ENCODE data around the gene MYLK. TPM values are rescaled to one million over a fixed set of nuclear protein-coding genes. Genes with fewer than 3 reads are reported as not detected.
"Not testable (repeated sequence)": the region's sequence is repeated elsewhere in the genome, so short reads cannot be mapped to it uniquely, and the experiment has no call there.

MYLK gene
- total and polyA plus RNA-seq, 3 experiments from 2014 or later, result 0.09 to 0.10 TPM; not detected in 1

DNA sequence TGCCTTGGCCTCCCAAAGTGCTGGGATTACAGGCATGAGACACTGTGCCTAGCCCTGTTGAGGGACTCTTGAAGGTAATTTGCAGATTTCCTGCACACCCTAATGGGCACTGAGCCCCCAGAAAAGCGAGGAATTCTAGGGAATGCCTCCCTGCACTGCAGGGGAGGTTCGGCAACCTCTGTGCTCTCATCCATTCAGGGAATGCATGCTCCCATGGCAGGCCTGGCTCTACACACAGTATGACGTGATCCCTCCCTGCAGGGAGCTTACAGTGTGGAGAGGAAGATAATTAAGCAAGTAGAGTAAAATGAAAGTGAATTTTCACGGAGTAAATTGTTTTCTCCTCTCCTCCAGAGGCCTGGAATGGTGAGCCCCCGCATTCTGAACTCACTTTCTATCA is 166.0 kb downstream of the MYLK start:
- Histone ChIP-seq H3K27ac (ENCODE audit: low read depth, low read length) (no peak overlapping the region), H3K4me1 (ENCODE audit: insufficient read depth, low read length) (no peaks in the 10 kb centered on the region), H3K27me3 (ENCODE audit: insufficient read depth, low read length, poor library complexity, severe bottlenecking) (no peaks in the 10 kb centered on the region), H3K4me3 (ENCODE audit: low read length) (no peak overlapping the region), H3K36me3 (ENCODE audit: insufficient read depth, low read length) (no peaks in the 10 kb centered on the region), H3K9me3 (ENCODE audit: low read length) (no peaks in the 10 kb centered on the region)
- H3K9me3 Mint-ChIP-seq, result no peaks in the 10 kb centered on the region
- no peak for DNase-seq
- no peaks in the 10 kb centered on the region for H3K36me3 Mint-ChIP-seq
- ChIA-PET POLR2A (no interaction called here), CTCF (no interaction called here)
- peaks cover 0 to 9% (median 0%) of the 10 kb centered on the region in 3 donors for H3K4me1 Mint-ChIP-seq
- H3K27me3 Mint-ChIP-seq, result peaks cover 0 to 6% of the 10 kb centered on the region in 2 donors
- no peak overlapping the region for H3K27ac Mint-ChIP-seq
- H3K4me3 Mint-ChIP-seq, result no peak overlapping the region

DNA sequence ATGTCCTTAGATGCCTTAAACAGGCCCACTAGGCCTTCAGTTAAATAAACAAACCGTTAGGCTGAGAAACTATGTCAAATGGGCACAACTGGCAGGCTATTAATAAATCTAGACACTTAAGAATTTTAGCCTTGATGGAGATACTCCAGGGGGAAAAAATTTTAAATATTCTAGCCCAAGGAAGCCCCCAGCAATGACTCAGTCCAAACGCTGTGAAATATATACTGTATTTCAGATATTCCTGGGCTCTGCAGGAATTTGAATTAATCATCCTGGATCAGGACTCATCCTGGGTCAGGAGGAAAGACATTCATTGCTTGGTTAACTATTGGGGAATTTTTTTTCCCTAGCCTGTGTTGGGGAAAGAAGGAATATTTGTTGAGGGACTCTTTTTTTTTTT is 166.7 kb downstream of the MYLK start:
- H3K9me3 Mint-ChIP-seq; H3K4me1 Mint-ChIP-seq; H3K27ac Mint-ChIP-seq; H3K4me3 ChIP-seq (ENCODE audit: low read length); H3K27me3 ChIP-seq (ENCODE audit: insufficient read depth, low read length, poor library complexity, severe bottlenecking); H3K36me3 Mint-ChIP-seq; DNase-seq; H3K27ac ChIP-seq (ENCODE audit: low read depth, low read length); H3K4me3 Mint-ChIP-seq; H3K36me3 ChIP-seq (ENCODE audit: insufficient read depth, low read length); POLR2A ChIA-PET; H3K4me1 ChIP-seq (ENCODE audit: insufficient read depth, low read length); H3K27me3 Mint-ChIP-seq; H3K9me3 ChIP-seq (ENCODE audit: low read length): not testable (repeated sequence)
- CTCF ChIA-PET, result interaction anchor here (1.4 kb wide), 1 partner anchor 388 kb away, joined by 3 read pairs; no protein-coding TSS in a partner anchor

DNA sequence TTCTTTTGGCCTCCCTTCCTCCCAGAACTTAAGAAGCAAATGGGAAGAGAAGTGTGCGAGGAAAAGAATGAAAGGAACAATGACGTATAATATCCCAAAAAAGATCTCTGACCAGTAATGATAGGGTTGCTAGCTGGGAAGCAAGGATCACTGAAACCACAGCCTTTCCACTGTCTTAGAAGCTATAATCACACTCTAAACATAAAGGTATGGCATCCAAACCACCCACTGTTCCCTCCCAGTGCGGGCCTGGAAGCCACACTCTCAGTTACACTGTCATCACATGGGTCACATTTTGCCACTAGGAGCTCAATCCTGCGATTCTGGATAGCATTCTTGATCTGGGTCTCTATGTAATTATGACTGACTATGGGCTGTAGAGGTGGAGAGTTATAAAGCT is 167.7 kb downstream of the MYLK start:
- no peak overlapping the region for H3K27ac ChIP-seq (ENCODE audit: low read depth, low read length)
- peaks cover 0 to 9% (median 0%) of the 10 kb centered on the region in 3 donors for H3K4me1 Mint-ChIP-seq
- peaks cover 5% of the 10 kb centered on the region in 2 donors for H3K27me3 Mint-ChIP-seq
- no peak overlapping the region for H3K4me3 Mint-ChIP-seq
- H3K27ac Mint-ChIP-seq, result no peak overlapping the region
- H3K9me3 ChIP-seq (ENCODE audit: low read length), result no peaks in the 10 kb centered on the region
- no peak for DNase-seq
- H3K36me3 ChIP-seq (ENCODE audit: insufficient read depth, low read length), result no peaks in the 10 kb centered on the region
- no peaks in the 10 kb centered on the region for H3K4me1 ChIP-seq (ENCODE audit: insufficient read depth, low read length)
- ChIA-PET CTCF (interaction anchor here (1.4 kb wide), 1 partner anchor 387 kb away, joined by 3 read pairs; no protein-coding TSS in a partner anchor), POLR2A (no interaction called here)
- no peaks in the 10 kb centered on the region for H3K27me3 ChIP-seq (ENCODE audit: insufficient read depth, low read length, poor library complexity, severe bottlenecking)
- no peaks in the 10 kb centered on the region for H3K36me3 Mint-ChIP-seq
- H3K4me3 ChIP-seq (ENCODE audit: low read length), result no peak overlapping the region
- no peaks in the 10 kb centered on the region for H3K9me3 Mint-ChIP-seq

DNA sequence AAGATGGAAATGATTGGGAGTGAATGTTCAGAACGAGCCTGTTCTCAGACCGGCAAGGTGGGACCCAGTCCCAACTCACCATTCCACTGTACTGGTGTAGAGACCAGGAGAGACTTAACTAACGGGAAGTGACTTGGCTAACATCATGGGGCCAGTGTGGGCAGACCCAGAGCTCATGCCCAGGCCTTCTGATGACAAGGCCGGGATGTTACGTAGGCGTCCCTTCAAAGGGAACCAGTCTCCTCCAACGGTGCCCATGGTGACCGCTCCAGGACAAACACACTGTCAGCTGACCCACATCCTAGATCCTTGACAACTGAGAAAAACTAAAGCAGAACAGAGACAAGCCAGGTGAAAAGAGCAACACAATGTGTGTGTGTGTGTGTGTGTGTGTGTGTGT is 170.9 kb downstream of the MYLK start:
- Histone ChIP-seq H3K9me3 (ENCODE audit: low read length) (no peaks in the 10 kb centered on the region), H3K27ac (ENCODE audit: low read depth, low read length) (no peak overlapping the region), H3K4me3 (ENCODE audit: low read length) (no peak overlapping the region), H3K36me3 (ENCODE audit: insufficient read depth, low read length) (no peaks in the 10 kb centered on the region), H3K4me1 (ENCODE audit: insufficient read depth, low read length) (no peaks in the 10 kb centered on the region), H3K27me3 (ENCODE audit: insufficient read depth, low read length, poor library complexity, severe bottlenecking) (no peaks in the 10 kb centered on the region)
- no peak for DNase-seq
- Mint-ChIP-seq H3K27ac (no peak overlapping the region), H3K27me3 (peaks cover 8 to 10% of the 10 kb centered on the region in 2 donors), H3K4me3 (no peak overlapping the region), H3K36me3 (no peaks in the 10 kb centered on the region), H3K4me1 (no peaks in the 10 kb centered on the region), H3K9me3 (no peaks in the 10 kb centered on the region)
- CTCF ChIA-PET, result no interaction called here
- POLR2A ChIA-PET, result no interaction called here

GRCh38 chr3:123712077-123712860 is 171.9 kb downstream of the MYLK start:
- Mint-ChIP-seq H3K27ac (no peak overlapping the region), H3K27me3 (peaks cover 8 to 10% of the 10 kb centered on the region in 2 donors)
- CTCF ChIA-PET, result interaction anchor here (1.3 kb wide), 1 partner anchor 11 kb away, joined by 4 read pairs; no protein-coding TSS in a partner anchor

DNA sequence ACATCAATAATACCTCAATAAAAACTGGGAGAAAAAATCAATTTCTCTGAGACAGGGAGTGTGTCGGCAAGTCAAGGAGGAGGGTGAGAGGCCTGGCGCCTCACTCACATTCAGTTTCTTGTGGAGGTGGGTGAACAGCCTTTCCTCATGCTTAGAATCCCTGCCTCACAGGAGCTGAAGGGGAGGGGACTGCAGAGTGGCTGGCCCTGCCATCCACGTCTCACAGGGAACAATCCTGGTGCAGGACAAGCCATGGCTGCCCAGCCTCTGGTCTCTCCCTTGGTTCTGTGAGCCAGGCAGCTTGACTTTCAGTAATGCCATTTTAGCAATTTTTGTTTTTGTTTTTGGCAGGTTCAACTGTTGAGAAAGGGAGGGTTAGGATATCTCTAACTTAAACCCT is 172.8 kb downstream of the MYLK start:
- CTCF ChIA-PET, result no interaction called here
- H3K27me3 Mint-ChIP-seq, result peaks cover 8 to 11% of the 10 kb centered on the region in 2 donors

More at GRCh38 chr3:123712077-123712860, 171.9 kb downstream of the MYLK start:
- no peaks in the 10 kb centered on the region for H3K36me3 ChIP-seq (ENCODE audit: insufficient read depth, low read length)
- Mint-ChIP-seq H3K36me3 (no peaks in the 10 kb centered on the region), H3K4me3 (peak overlapping the region in 1 of 7 donors; percentile 54), H3K4me1 (no peaks in the 10 kb centered on the region), H3K9me3 (no peaks in the 10 kb centered on the region)
- POLR2A ChIA-PET, result no interaction called here
- no peaks in the 10 kb centered on the region for H3K27me3 ChIP-seq (ENCODE audit: insufficient read depth, low read length, poor library complexity, severe bottlenecking)
- H3K4me1 ChIP-seq (ENCODE audit: insufficient read depth, low read length), result no peaks in the 10 kb centered on the region
- H3K4me3 ChIP-seq (ENCODE audit: low read length), result no peak overlapping the region
- H3K27ac ChIP-seq (ENCODE audit: low read depth, low read length), result no peak overlapping the region
- DNase-seq, result no peak
- H3K9me3 ChIP-seq (ENCODE audit: low read length), result no peaks in the 10 kb centered on the region

DNA sequence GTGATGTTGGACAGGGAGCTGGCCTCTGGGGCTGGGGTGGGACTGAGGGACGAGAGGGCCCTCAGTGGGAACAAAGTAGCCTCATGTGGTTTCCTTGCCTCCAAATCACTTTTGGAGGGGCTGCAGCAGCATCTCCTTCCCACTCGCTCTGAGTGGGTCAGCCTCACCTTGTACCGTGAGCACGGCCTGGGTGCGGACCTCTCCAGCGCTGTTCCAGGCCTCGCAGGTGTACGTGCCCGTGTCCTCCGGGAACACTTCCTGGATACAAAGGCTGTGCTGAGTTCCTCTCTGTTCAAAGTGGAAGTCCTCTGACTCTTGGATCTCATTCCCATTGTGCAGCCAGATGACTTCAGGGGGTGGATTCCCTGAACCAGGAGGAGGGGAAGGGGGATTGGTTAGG is 175.6 kb downstream of the MYLK start:
- ChIA-PET POLR2A (no interaction called here), CTCF (no interaction called here)
- no peaks in the 10 kb centered on the region for H3K9me3 ChIP-seq (ENCODE audit: low read length)
- H3K27me3 ChIP-seq (ENCODE audit: insufficient read depth, low read length, poor library complexity, severe bottlenecking), result no peaks in the 10 kb centered on the region
- no peaks in the 10 kb centered on the region for H3K4me1 ChIP-seq (ENCODE audit: insufficient read depth, low read length)
- H3K4me3 ChIP-seq (ENCODE audit: low read length), result no peak overlapping the region
- Mint-ChIP-seq H3K27ac (peak overlapping the region in 1 of 8 donors; percentile 37), H3K9me3 (no peaks in the 10 kb centered on the region), H3K4me1 (no peaks in the 10 kb centered on the region), H3K27me3 (peaks cover 8 to 9% of the 10 kb centered on the region in 2 donors), H3K36me3 (no peaks in the 10 kb centered on the region), H3K4me3 (no peak overlapping the region)
- no peak for DNase-seq
- no peak overlapping the region for H3K27ac ChIP-seq (ENCODE audit: low read depth, low read length)
- no peaks in the 10 kb centered on the region for H3K36me3 ChIP-seq (ENCODE audit: insufficient read depth, low read length)

More for the DNA sequence above, 172.8 kb downstream of the MYLK start:
- POLR2A ChIA-PET, result no interaction called here
- no peaks in the 10 kb centered on the region for H3K9me3 Mint-ChIP-seq
- no peaks in the 10 kb centered on the region for H3K4me1 Mint-ChIP-seq
- no peaks in the 10 kb centered on the region for H3K36me3 Mint-ChIP-seq
- no peak overlapping the region for H3K27ac Mint-ChIP-seq
- Histone ChIP-seq H3K4me3 (ENCODE audit: low read length) (no peak overlapping the region), H3K9me3 (ENCODE audit: low read length) (no peaks in the 10 kb centered on the region), H3K36me3 (ENCODE audit: insufficient read depth, low read length) (no peaks in the 10 kb centered on the region), H3K27ac (ENCODE audit: low read depth, low read length) (no peak overlapping the region), H3K27me3 (ENCODE audit: insufficient read depth, low read length, poor library complexity, severe bottlenecking) (no peaks in the 10 kb centered on the region), H3K4me1 (ENCODE audit: insufficient read depth, low read length) (no peaks in the 10 kb centered on the region)
- H3K4me3 Mint-ChIP-seq, result no peak overlapping the region
- DNase-seq, result no peak

GRCh38 chr3:123707641-123708040 is 176.5 kb downstream of the MYLK start:
- H3K9me3 Mint-ChIP-seq; POLR2A ChIA-PET; H3K4me1 ChIP-seq (ENCODE audit: insufficient read depth, low read length); H3K27me3 ChIP-seq (ENCODE audit: insufficient read depth, low read length, poor library complexity, severe bottlenecking); H3K27ac Mint-ChIP-seq; H3K4me3 ChIP-seq (ENCODE audit: low read length); H3K4me3 Mint-ChIP-seq; H3K9me3 ChIP-seq (ENCODE audit: low read length); H3K36me3 ChIP-seq (ENCODE audit: insufficient read depth, low read length); H3K36me3 Mint-ChIP-seq; CTCF ChIA-PET; H3K27ac ChIP-seq (ENCODE audit: low read depth, low read length); H3K4me1 Mint-ChIP-seq; DNase-seq: not testable (repeated sequence)
- H3K27me3 Mint-ChIP-seq, result peaks cover 4 to 10% of the 10 kb centered on the region in 2 donors
